HAP-1 (cell line): Measurements from ENCODE around the gene ZKSCAN4.

Experiments used
- DNase-seq, 2 experiments: peaks; one replicate each; pipeline ENCODE4 v3.0.0-alpha.2; 2016 to 2020; ENCODE audit warnings: low spot score in 2 of 2
- H3K27me3 ChIP-seq: fragments of 250-450 bp; sonication (Bioruptor Pico); 2 replicates; pipeline ENCODE4 v1.5.1; 2020; ENCODE audit warnings: low read depth, mild to moderate bottlenecking, moderate library complexity
- H3K36me3 ChIP-seq: fragments of 250-450 bp; sonication (Bioruptor Pico); replicated peaks from 2 replicates; pipeline ENCODE4 v1.5.1; 2020; ENCODE audit warnings: mild to moderate bottlenecking
- H3K4me1 ChIP-seq: fragments of 250-450 bp; sonication (Bioruptor Pico); 2 replicates; pipeline ENCODE4 v1.5.1; 2020; ENCODE audit warnings: mild to moderate bottlenecking
- H3K4me3 ChIP-seq: fragments of 250-450 bp; sonication (Bioruptor Pico); 2 replicates; pipeline ENCODE4 v1.5.1; 2020; ENCODE audit warnings: mild to moderate bottlenecking, moderate library complexity
- H3K9me3 ChIP-seq: fragments of 250-450 bp; sonication (Bioruptor Pico); 2 replicates; pipeline ENCODE4 v1.5.1; 2020; ENCODE audit warnings: mild to moderate bottlenecking, moderate library complexity
- in situ Hi-C: fragments of 300-500 bp; cut with MboI; formaldehyde crosslinking; loops from 3 replicates; pipeline ENCODE4 v1.14.3; 2020; ENCODE audit warnings: low sequenced_read_pairs, inconsistent platforms, mixed read lengths

Gene ZKSCAN4

GRCh38 chr6:28235912-28236452 lies 16.1 kb downstream of the ZKSCAN4 start:
- Histone ChIP-seq H3K36me3 (peaks cover 16% of the 10 kb centered on the region), H3K4me3 (no peak overlapping the region), H3K4me1 (no peaks in the 10 kb centered on the region), H3K9me3 (no peaks in the 10 kb centered on the region), H3K27me3 (no peaks in the 10 kb centered on the region)
- in situ Hi-C loops: no loop called here
- DNase-seq: no peak

GRCh38 chr6:28232785-28233184 lies 19.3 kb downstream of the ZKSCAN4 start:
- H3K27me3 ChIP-seq: no peaks in the 10 kb centered on the region
- in situ Hi-C loops: no loop called here
- no peaks in the 10 kb centered on the region for H3K9me3 ChIP-seq
- no peaks in the 10 kb centered on the region for H3K4me1 ChIP-seq
- peaks cover 43% of the 10 kb centered on the region for H3K36me3 ChIP-seq
- DNase-seq: no peak
- no peak overlapping the region for H3K4me3 ChIP-seq

- no peak for DNase-seq
- peaks cover 9% of the 10 kb centered on the region for H3K4me1 ChIP-seq
- in situ Hi-C loops: no loop called here
- peaks cover 34% of the 10 kb centered on the region for H3K36me3 ChIP-seq
- H3K9me3 ChIP-seq: no peaks in the 10 kb centered on the region
- H3K27me3 ChIP-seq: no peaks in the 10 kb centered on the region
- H3K4me3 ChIP-seq: no peak overlapping the region
Measured at GRCh38 chr6:28226460-28226859, 25.6 kb downstream of the ZKSCAN4 start.

GRCh38 chr6:28225056-28225834 lies 26.8 kb downstream of the ZKSCAN4 start, which contains the start of gene ZSCAN9:
TSS of gene ZSCAN9 (plus strand) at chr6:28225275. CDS start at chr6:28227085, 1,810 bp downstream.
- DNase-seq: peak; percentile 85 to 92
- H3K36me3 ChIP-seq: peaks cover 26% of the 10 kb centered on the region
- no peaks in the 10 kb centered on the region for H3K9me3 ChIP-seq
- peak within 1 kb of the TSS; percentile 65 for H3K4me3 ChIP-seq
- no peaks in the 10 kb centered on the region for H3K27me3 ChIP-seq
- in situ Hi-C loops: no loop called here
- H3K4me1 ChIP-seq: peaks cover 9% of the 10 kb centered on the region

GRCh38 chr6:28224131-28225055 lies 27.7 kb downstream of the ZKSCAN4 start:
- H3K4me1 ChIP-seq: peaks cover 9% of the 10 kb centered on the region
- peak overlapping the region; percentile 65 for H3K4me3 ChIP-seq
- no peak for DNase-seq
- H3K27me3 ChIP-seq: no peaks in the 10 kb centered on the region
- H3K36me3 ChIP-seq: peaks cover 20% of the 10 kb centered on the region
- no peaks in the 10 kb centered on the region for H3K9me3 ChIP-seq
- in situ Hi-C loops: no loop called here

GRCh38 chr6:28220257-28221133 lies 31.6 kb downstream of the ZKSCAN4 start:
- in situ Hi-C loops: no loop called here
- Histone ChIP-seq H3K9me3 (no peaks in the 10 kb centered on the region), H3K4me1 (peaks cover 6% of the 10 kb centered on the region), H3K27me3 (no peaks in the 10 kb centered on the region), H3K4me3 (no peak overlapping the region), H3K36me3 (no peaks in the 10 kb centered on the region)
- no peak for DNase-seq

GRCh38 chr6:28218312-28219248 lies 33.5 kb downstream of the ZKSCAN4 start:
- in situ Hi-C loops: no loop called here
- DNase-seq: peak in 1 of 2 experiments; percentile 78
- no peaks in the 10 kb centered on the region for H3K9me3 ChIP-seq
- H3K4me1 ChIP-seq: peaks cover 2% of the 10 kb centered on the region; the same call in 1 of the 2 replicates
- no peaks in the 10 kb centered on the region for H3K36me3 ChIP-seq
- peak overlapping the region; percentile 42 for H3K4me3 ChIP-seq
- H3K27me3 ChIP-seq: no peaks in the 10 kb centered on the region

- Histone ChIP-seq H3K4me1 (peaks cover 2% of the 10 kb centered on the region; the same call in 1 of the 2 replicates), H3K36me3 (no peaks in the 10 kb centered on the region), H3K9me3 (no peaks in the 10 kb centered on the region), H3K4me3 (no peak overlapping the region), H3K27me3 (no peaks in the 10 kb centered on the region)
- in situ Hi-C loops: no loop called here
- no peak for DNase-seq
Measured at GRCh38 chr6:28217890-28218289, 34.2 kb downstream of the ZKSCAN4 start.

- no peaks in the 10 kb centered on the region for H3K9me3 ChIP-seq
- no peak overlapping the region for H3K4me3 ChIP-seq
- no peaks in the 10 kb centered on the region for H3K27me3 ChIP-seq
- no peaks in the 10 kb centered on the region for H3K36me3 ChIP-seq
- peak in 1 of 2 experiments; percentile 11 for DNase-seq
- in situ Hi-C loops: no loop called here
- H3K4me1 ChIP-seq: peaks cover 2% of the 10 kb centered on the region; the same call in 1 of the 2 replicates
Measured at GRCh38 chr6:28215425-28215824, 36.6 kb downstream of the ZKSCAN4 start.

- in situ Hi-C loops: no loop called here
- DNase-seq: no peak
- no peak overlapping the region; the same call in 1 of the 2 replicates for H3K4me3 ChIP-seq
- H3K9me3 ChIP-seq: no peaks in the 10 kb centered on the region
- no peaks in the 10 kb centered on the region for H3K4me1 ChIP-seq
- no peaks in the 10 kb centered on the region for H3K36me3 ChIP-seq
- peaks cover 15% of the 10 kb centered on the region for H3K27me3 ChIP-seq
Measured at GRCh38 chr6:28213213-28213523, 38.9 kb downstream of the ZKSCAN4 start.

- Histone ChIP-seq H3K4me1 (no peaks in the 10 kb centered on the region), H3K27me3 (peaks cover 20% of the 10 kb centered on the region), H3K9me3 (no peaks in the 10 kb centered on the region), H3K4me3 (peak overlapping the region; percentile 27), H3K36me3 (no peaks in the 10 kb centered on the region)
- DNase-seq: peak; percentile 82 to 86
- in situ Hi-C loops: no loop called here
Measured at GRCh38 chr6:28212510-28213212, 39.4 kb downstream of the ZKSCAN4 start.
